Muscle layer of colon (tissue), 2 donors: ENCODE results near the gene FILIP1L.

Experiments used
- H3K27ac ChIP-seq: one replicate; pipeline ENCODE4 v1.7.0; 2013; ENCODE audit warnings: low read depth, mild to moderate bottlenecking, low read length, moderate library complexity
- H3K27me3 ChIP-seq, 2 donors: one replicate each; pipeline ENCODE4 v1.7.0; 2013; ENCODE audit warnings: low read length in 2 of 2, mild to moderate bottlenecking in 2 of 2; ENCODE audit not compliant: insufficient read depth in 2 of 2, control insufficient read depth in 1 of 2
- H3K36me3 ChIP-seq: one replicate; pipeline ENCODE4 v1.7.0; 2013; ENCODE audit warnings: mild to moderate bottlenecking, low read length; ENCODE audit not compliant: insufficient read depth
- H3K4me1 ChIP-seq: one replicate; pipeline ENCODE4 v1.7.0; 2013; ENCODE audit warnings: mild to moderate bottlenecking, low read length; ENCODE audit not compliant: insufficient read depth
- H3K4me3 ChIP-seq, 2 donors: one replicate each; pipeline ENCODE4 v1.7.0; 2013; ENCODE audit warnings: low read length in 2 of 2, low read depth in 1 of 2, mild to moderate bottlenecking in 1 of 2, moderate library complexity in 1 of 2
- H3K9ac ChIP-seq: one replicate; pipeline ENCODE4 v1.7.0; 2013; ENCODE audit warnings: low read length
- H3K9me3 ChIP-seq: one replicate; pipeline ENCODE4 v1.7.0; 2013; ENCODE audit warnings: mild to moderate bottlenecking, low read length
- donor health status: abdominal sarcoma.
- donor health status: Adenocarcinoma of cecum.

The FILIP1L gene

GRCh38 chr3:99809565-99809964 lies 304.7 kb downstream of the FILIP1L start:
- Histone ChIP-seq H3K4me1 (no peaks in the 10 kb centered on the region), H3K36me3 (no peaks in the 10 kb centered on the region), H3K4me3 (no peak overlapping the region), H3K9ac (no peak overlapping the region), H3K9me3 (no peaks in the 10 kb centered on the region), H3K27me3 (no peaks in the 10 kb centered on the region), H3K27ac (no peak overlapping the region)

- no peak overlapping the region for H3K27ac ChIP-seq
- H3K27me3 ChIP-seq: no peaks in the 10 kb centered on the region
- H3K4me1 ChIP-seq: no peaks in the 10 kb centered on the region
- H3K36me3 ChIP-seq: no peaks in the 10 kb centered on the region
- no peaks in the 10 kb centered on the region for H3K9me3 ChIP-seq
- no peak overlapping the region for H3K9ac ChIP-seq
- no peak overlapping the region for H3K4me3 ChIP-seq
These were observed 306.0 kb downstream of the FILIP1L start for GRCh38 chr3:99808163-99808794.

GRCh38 chr3:99805160-99805559 lies 309.1 kb downstream of the FILIP1L start:
- Histone ChIP-seq H3K9ac (no peak overlapping the region), H3K27me3 (no peaks in the 10 kb centered on the region), H3K36me3 (no peaks in the 10 kb centered on the region), H3K4me3 (no peak overlapping the region), H3K9me3 (no peaks in the 10 kb centered on the region), H3K4me1 (no peaks in the 10 kb centered on the region), H3K27ac (no peak overlapping the region)

- H3K4me3 ChIP-seq: no peak overlapping the region
- no peaks in the 10 kb centered on the region for H3K27me3 ChIP-seq
- H3K9me3 ChIP-seq: no peaks in the 10 kb centered on the region
- H3K9ac ChIP-seq: no peak overlapping the region
- H3K27ac ChIP-seq: no peak overlapping the region
- H3K4me1 ChIP-seq: no peaks in the 10 kb centered on the region
- no peaks in the 10 kb centered on the region for H3K36me3 ChIP-seq
These were observed 311.0 kb downstream of the FILIP1L start for GRCh38 chr3:99803297-99803696.

GRCh38 chr3:99799422-99799821 lies 314.9 kb downstream of the FILIP1L start:
- Histone ChIP-seq H3K27me3 (no peaks in the 10 kb centered on the region), H3K9ac (no peak overlapping the region), H3K4me3 (no peak overlapping the region), H3K9me3 (no peaks in the 10 kb centered on the region), H3K36me3 (no peaks in the 10 kb centered on the region), H3K4me1 (no peaks in the 10 kb centered on the region), H3K27ac (no peak overlapping the region)

- no peak overlapping the region for H3K27ac ChIP-seq
- no peaks in the 10 kb centered on the region for H3K27me3 ChIP-seq
- no peaks in the 10 kb centered on the region for H3K4me1 ChIP-seq
- H3K9ac ChIP-seq: no peak overlapping the region
- no peaks in the 10 kb centered on the region for H3K9me3 ChIP-seq
- H3K4me3 ChIP-seq: no peak overlapping the region
- no peaks in the 10 kb centered on the region for H3K36me3 ChIP-seq
These were observed 318.7 kb downstream of the FILIP1L start for GRCh38 chr3:99795573-99795972.

GRCh38 chr3:99794485-99794884 lies 319.8 kb downstream of the FILIP1L start:
- Histone ChIP-seq H3K36me3 (no peaks in the 10 kb centered on the region), H3K27me3 (no peaks in the 10 kb centered on the region), H3K9ac (no peak overlapping the region), H3K27ac (no peak overlapping the region), H3K9me3 (no peaks in the 10 kb centered on the region), H3K4me1 (no peaks in the 10 kb centered on the region), H3K4me3 (no peak overlapping the region)

GRCh38 chr3:99789011-99789721 lies 325.1 kb downstream of the FILIP1L start:
- no peak overlapping the region for H3K9ac ChIP-seq
- H3K27me3 ChIP-seq: no peaks in the 10 kb centered on the region
- no peaks in the 10 kb centered on the region for H3K4me1 ChIP-seq
- no peaks in the 10 kb centered on the region for H3K36me3 ChIP-seq
- no peaks in the 10 kb centered on the region for H3K9me3 ChIP-seq
- no peak overlapping the region for H3K27ac ChIP-seq
- no peak overlapping the region for H3K4me3 ChIP-seq
